Loucy (cell line): ENCODE results near the gene ADD1.

Source experiments
- CTCF ChIP-seq: fragments of 200-600 bp; sonication (generic); conservative IDR thresholded peaks from 2 replicates; pipeline ENCODE4 v1.5.1; 2014; ENCODE audit warnings: mild to moderate bottlenecking, antibody characterized with exemption, low read length
- EZH2phosphoT487 ChIP-seq: fragments of 200-600 bp; IDR thresholded peaks from 2 replicates; pipeline ENCODE4 v1.6.1; 2018; ENCODE audit warnings: antibody characterized with exemption, mild to moderate bottlenecking, moderate library complexity, borderline replicate concordance

- TF ChIP-seq CTCF (no peak), EZH2phosphoT487 (no peak)
These were observed 65.0 kb downstream of the ADD1 start for GRCh38 chr4:2908686-2909085.
